ENCODE results near the gene WDR38.
"Not testable (repeated sequence)": the region's sequence is repeated elsewhere in the genome, so short reads cannot be mapped to it uniquely, and the experiment has no call there.

The WDR38 gene

GRCh38 chr9:124820698-124821623 is 32.3 kb upstream of the WDR38 start:
- H3K9me3 Mint-ChIP-seq: no peaks in the 10 kb centered on the region
- no peak overlapping the region for H3K4me3 Mint-ChIP-seq
- H3K36me3 Mint-ChIP-seq (ENCODE audit: low read depth): no peaks in the 10 kb centered on the region

GRCh38 chr9:124828489-124829333 is 24.5 kb upstream of the WDR38 start:
- Mint-ChIP-seq H3K36me3 (ENCODE audit: low read depth) (no peaks in the 10 kb centered on the region), H3K4me3 (no peak overlapping the region), H3K27me3 (ENCODE audit: low read depth) (no peaks in the 10 kb centered on the region), H3K4me1 (ENCODE audit: low read depth) (no peaks in the 10 kb centered on the region), H3K9me3 (no peaks in the 10 kb centered on the region), H3K27ac (no peak overlapping the region)

More at GRCh38 chr9:124820698-124821623, 32.3 kb upstream of the WDR38 start:
- H3K4me1 Mint-ChIP-seq (ENCODE audit: low read depth): peaks cover 9% of the 10 kb centered on the region
- H3K27ac Mint-ChIP-seq: no peak overlapping the region
- peaks cover 7% of the 10 kb centered on the region for H3K27me3 Mint-ChIP-seq (ENCODE audit: low read depth)

GRCh38 chr9:124829334-124829669 is 24.0 kb upstream of the WDR38 start:
- Mint-ChIP-seq H3K4me3 (no peak overlapping the region), H3K27ac (no peak overlapping the region), H3K36me3 (ENCODE audit: low read depth) (no peaks in the 10 kb centered on the region), H3K9me3 (no peaks in the 10 kb centered on the region), H3K27me3 (ENCODE audit: low read depth) (no peaks in the 10 kb centered on the region), H3K4me1 (ENCODE audit: low read depth) (no peaks in the 10 kb centered on the region)

- Mint-ChIP-seq H3K4me1 (ENCODE audit: low read depth) (no peaks in the 10 kb centered on the region), H3K27ac (no peak overlapping the region), H3K4me3 (no peak overlapping the region), H3K9me3 (no peaks in the 10 kb centered on the region), H3K27me3 (ENCODE audit: low read depth) (peaks cover under 1% of the 10 kb centered on the region), H3K36me3 (ENCODE audit: low read depth) (no peaks in the 10 kb centered on the region)
These were observed 22.7 kb upstream of the WDR38 start for GRCh38 chr9:124830593-124830992.

- H3K36me3 Mint-ChIP-seq (ENCODE audit: low read depth): no peaks in the 10 kb centered on the region
- no peaks in the 10 kb centered on the region for H3K4me1 Mint-ChIP-seq (ENCODE audit: low read depth)
- H3K27me3 Mint-ChIP-seq (ENCODE audit: low read depth): peaks cover 3% of the 10 kb centered on the region
- no peak overlapping the region for H3K27ac Mint-ChIP-seq
- H3K4me3 Mint-ChIP-seq: no peak overlapping the region
- H3K9me3 Mint-ChIP-seq: no peaks in the 10 kb centered on the region
These were observed 21.5 kb upstream of the WDR38 start for GRCh38 chr9:124831642-124832364.

GRCh38 chr9:124834591-124834990 is 18.7 kb upstream of the WDR38 start:
- H3K27me3 Mint-ChIP-seq (ENCODE audit: low read depth): peaks cover 12% of the 10 kb centered on the region
- H3K27ac Mint-ChIP-seq: no peak overlapping the region
- H3K36me3 Mint-ChIP-seq (ENCODE audit: low read depth): no peaks in the 10 kb centered on the region
- H3K4me1 Mint-ChIP-seq (ENCODE audit: low read depth): no peaks in the 10 kb centered on the region
- H3K9me3 Mint-ChIP-seq: no peaks in the 10 kb centered on the region
- H3K4me3 Mint-ChIP-seq: no peak overlapping the region

GRCh38 chr9:124835026-124835557 is 18.2 kb upstream of the WDR38 start:
- Mint-ChIP-seq H3K4me3 (no peak overlapping the region), H3K4me1 (ENCODE audit: low read depth) (no peaks in the 10 kb centered on the region), H3K9me3 (no peaks in the 10 kb centered on the region), H3K27ac (no peak overlapping the region), H3K36me3 (ENCODE audit: low read depth) (no peaks in the 10 kb centered on the region), H3K27me3 (ENCODE audit: low read depth) (peaks cover 12% of the 10 kb centered on the region)

GRCh38 chr9:124838132-124838531 is 15.1 kb upstream of the WDR38 start:
- H3K9me3 Mint-ChIP-seq; H3K36me3 Mint-ChIP-seq (ENCODE audit: low read depth); H3K27ac Mint-ChIP-seq; H3K4me1 Mint-ChIP-seq (ENCODE audit: low read depth); H3K4me3 Mint-ChIP-seq: not testable (repeated sequence)
- H3K27me3 Mint-ChIP-seq (ENCODE audit: low read depth): peaks cover 12% of the 10 kb centered on the region

GRCh38 chr9:124838567-124839275 is 14.5 kb upstream of the WDR38 start:
- H3K4me3 Mint-ChIP-seq; H3K9me3 Mint-ChIP-seq; H3K27ac Mint-ChIP-seq; H3K4me1 Mint-ChIP-seq (ENCODE audit: low read depth); H3K36me3 Mint-ChIP-seq (ENCODE audit: low read depth): not testable (repeated sequence)
- peaks cover 12% of the 10 kb centered on the region for H3K27me3 Mint-ChIP-seq (ENCODE audit: low read depth)

- peaks cover 12% of the 10 kb centered on the region for H3K27me3 Mint-ChIP-seq (ENCODE audit: low read depth)
- no peak overlapping the region for H3K4me3 Mint-ChIP-seq
- H3K9me3 Mint-ChIP-seq: no peaks in the 10 kb centered on the region
- no peaks in the 10 kb centered on the region for H3K36me3 Mint-ChIP-seq (ENCODE audit: low read depth)
- H3K4me1 Mint-ChIP-seq (ENCODE audit: low read depth): no peaks in the 10 kb centered on the region
- H3K27ac Mint-ChIP-seq: no peak overlapping the region
These were observed 13.5 kb upstream of the WDR38 start for GRCh38 chr9:124839612-124840299.

GRCh38 chr9:124840300-124840833 is 12.9 kb upstream of the WDR38 start:
- Mint-ChIP-seq H3K36me3 (ENCODE audit: low read depth) (no peaks in the 10 kb centered on the region), H3K4me3 (no peak overlapping the region), H3K27me3 (ENCODE audit: low read depth) (peaks cover 12% of the 10 kb centered on the region), H3K4me1 (ENCODE audit: low read depth) (no peaks in the 10 kb centered on the region), H3K27ac (no peak overlapping the region), H3K9me3 (no peaks in the 10 kb centered on the region)

GRCh38 chr9:124841075-124841821 is 12.0 kb upstream of the WDR38 start:
- no peak overlapping the region for H3K27ac Mint-ChIP-seq
- H3K9me3 Mint-ChIP-seq: no peaks in the 10 kb centered on the region
- peaks cover 9% of the 10 kb centered on the region for H3K27me3 Mint-ChIP-seq (ENCODE audit: low read depth)
- H3K4me1 Mint-ChIP-seq (ENCODE audit: low read depth): no peaks in the 10 kb centered on the region
- H3K36me3 Mint-ChIP-seq (ENCODE audit: low read depth): no peaks in the 10 kb centered on the region
- no peak overlapping the region for H3K4me3 Mint-ChIP-seq

Measured in T-helper 1 cell treated with Interleukin-12 subunit alpha and Interleukin-12 subunit beta and Interleukin-4 antibody, amounts not matched to agents 30 μg/mL and 1 μg/mL, for 36 hours (primary cell).